Measurements from ENCODE around the gene ALG14. TPM values are rescaled to one million over a fixed set of nuclear protein-coding genes. Genes with fewer than 3 reads are reported as not detected.
"Not testable (repeated sequence)": the region's sequence is repeated elsewhere in the genome, so short reads cannot be mapped to it uniquely, and the experiment has no call there.

The ALG14 gene
- total RNA-seq, 2 experiments from 2014 or later = 2.6 to 2.8 TPM

- no peaks in the 10 kb centered on the region for H3K4me1 Mint-ChIP-seq
- ATAC-seq = no peak
- DNase-seq = no peak
- no peak overlapping the region for H3K4me3 Mint-ChIP-seq
- no peak overlapping the region for H3K27ac Mint-ChIP-seq
- no peaks in the 10 kb centered on the region for H3K9me3 Mint-ChIP-seq (ENCODE audit: low read depth)
- no peaks in the 10 kb centered on the region for H3K36me3 Mint-ChIP-seq
- no peaks in the 10 kb centered on the region for H3K27me3 Mint-ChIP-seq
- CTCF ChIA-PET = no interaction called here
These were observed 24.7 kb upstream of the ALG14 start for GRCh38 chr1:95097426-95097825.

GRCh38 chr1:95096218-95096841 lies 23.6 kb upstream of the ALG14 start:
- H3K36me3 Mint-ChIP-seq = no peaks in the 10 kb centered on the region
- H3K27me3 Mint-ChIP-seq = no peaks in the 10 kb centered on the region
- H3K4me1 Mint-ChIP-seq = no peaks in the 10 kb centered on the region
- H3K9me3 Mint-ChIP-seq (ENCODE audit: low read depth) = no peaks in the 10 kb centered on the region
- no peak for DNase-seq
- no peak overlapping the region for H3K4me3 Mint-ChIP-seq
- no peak for ATAC-seq
- CTCF ChIA-PET = no interaction called here
- no peak overlapping the region for H3K27ac Mint-ChIP-seq

- no peak for DNase-seq
- ATAC-seq = no peak
- no peaks in the 10 kb centered on the region for H3K27me3 Mint-ChIP-seq
- H3K4me1 Mint-ChIP-seq = no peaks in the 10 kb centered on the region
- H3K9me3 Mint-ChIP-seq (ENCODE audit: low read depth) = no peaks in the 10 kb centered on the region
- CTCF ChIA-PET = no interaction called here
- no peak overlapping the region for H3K4me3 Mint-ChIP-seq
- H3K36me3 Mint-ChIP-seq = no peaks in the 10 kb centered on the region
- H3K27ac Mint-ChIP-seq = no peak overlapping the region
These were observed 23.1 kb upstream of the ALG14 start for GRCh38 chr1:95095833-95096217.

- H3K9me3 Mint-ChIP-seq (ENCODE audit: low read depth) = no peaks in the 10 kb centered on the region
- H3K27me3 Mint-ChIP-seq = no peaks in the 10 kb centered on the region
- CTCF ChIA-PET = interaction anchor here (1.0 to 1.4 kb wide), 2 partner anchors 10 to 21 kb away, joined by 3 to 4 read pairs; no protein-coding TSS in a partner anchor
- no peak for DNase-seq
- H3K4me3 Mint-ChIP-seq = no peak overlapping the region
- no peaks in the 10 kb centered on the region for H3K4me1 Mint-ChIP-seq
- ATAC-seq = no peak
- H3K36me3 Mint-ChIP-seq = no peaks in the 10 kb centered on the region
- no peak overlapping the region for H3K27ac Mint-ChIP-seq
These were observed 22.2 kb upstream of the ALG14 start for GRCh38 chr1:95094923-95095322.

- no peak overlapping the region for H3K27ac Mint-ChIP-seq
- no peaks in the 10 kb centered on the region for H3K27me3 Mint-ChIP-seq
- H3K4me1 Mint-ChIP-seq = no peaks in the 10 kb centered on the region
- DNase-seq = no peak
- no peaks in the 10 kb centered on the region for H3K9me3 Mint-ChIP-seq (ENCODE audit: low read depth)
- no peak overlapping the region for H3K4me3 Mint-ChIP-seq
- CTCF ChIA-PET = no interaction called here
- no peak for ATAC-seq
- no peaks in the 10 kb centered on the region for H3K36me3 Mint-ChIP-seq
These were observed 20.5 kb upstream of the ALG14 start for GRCh38 chr1:95093296-95093695.

GRCh38 chr1:95092891-95093290 lies 20.1 kb upstream of the ALG14 start:
- ATAC-seq, CTCF ChIA-PET, H3K36me3 Mint-ChIP-seq: not testable (repeated sequence)

GRCh38 chr1:95091290-95091689 lies 18.5 kb upstream of the ALG14 start:
- H3K9me3 Mint-ChIP-seq (ENCODE audit: low read depth); CTCF ChIA-PET; H3K4me3 Mint-ChIP-seq; H3K27me3 Mint-ChIP-seq; H3K4me1 Mint-ChIP-seq; ATAC-seq; DNase-seq; H3K36me3 Mint-ChIP-seq; H3K27ac Mint-ChIP-seq: not testable (repeated sequence)

More at GRCh38 chr1:95092891-95093290, 20.1 kb upstream of the ALG14 start:
- not testable (repeated sequence) for H3K27me3 Mint-ChIP-seq; H3K4me3 Mint-ChIP-seq; H3K9me3 Mint-ChIP-seq (ENCODE audit: low read depth); H3K4me1 Mint-ChIP-seq; H3K27ac Mint-ChIP-seq; DNase-seq

- no peaks in the 10 kb centered on the region for H3K36me3 Mint-ChIP-seq
- peaks cover 8% of the 10 kb centered on the region for H3K27me3 Mint-ChIP-seq
- no peaks in the 10 kb centered on the region for H3K4me1 Mint-ChIP-seq
- ATAC-seq (no peak), DNase-seq (no peak)
- H3K9me3 Mint-ChIP-seq (ENCODE audit: low read depth) = no peaks in the 10 kb centered on the region
- no peak overlapping the region for H3K27ac Mint-ChIP-seq
- no peak overlapping the region for H3K4me3 Mint-ChIP-seq
- CTCF ChIA-PET = no interaction called here
These were observed 17.0 kb upstream of the ALG14 start for GRCh38 chr1:95089650-95090287.

- CTCF ChIA-PET = interaction anchor here (1.0 kb wide), 1 partner anchor 145 kb away, joined by 4 read pairs; the partner anchor contains the start of gene RWDD3
- H3K4me3 Mint-ChIP-seq = no peak overlapping the region
- no peaks in the 10 kb centered on the region for H3K9me3 Mint-ChIP-seq (ENCODE audit: low read depth)
- H3K27me3 Mint-ChIP-seq = peaks cover 16% of the 10 kb centered on the region
- H3K36me3 Mint-ChIP-seq = no peaks in the 10 kb centered on the region
- H3K4me1 Mint-ChIP-seq = no peaks in the 10 kb centered on the region
- no peak overlapping the region for H3K27ac Mint-ChIP-seq
- ATAC-seq = no peak
- DNase-seq = no peak
These were observed 15.6 kb upstream of the ALG14 start for GRCh38 chr1:95088303-95088702.

GRCh38 chr1:95086949-95087533 lies 14.3 kb upstream of the ALG14 start:
- no peak for DNase-seq
- no peaks in the 10 kb centered on the region for H3K4me1 Mint-ChIP-seq
- no peaks in the 10 kb centered on the region for H3K36me3 Mint-ChIP-seq
- H3K27ac Mint-ChIP-seq = no peak overlapping the region
- no peak for ATAC-seq
- CTCF ChIA-PET = no interaction called here
- peaks cover 18% of the 10 kb centered on the region for H3K27me3 Mint-ChIP-seq
- H3K9me3 Mint-ChIP-seq (ENCODE audit: low read depth) = no peaks in the 10 kb centered on the region
- H3K4me3 Mint-ChIP-seq = no peak overlapping the region

GRCh38 chr1:95085376-95085775 lies 12.6 kb upstream of the ALG14 start:
- CTCF ChIA-PET = interaction anchor here (0.6 to 3.7 kb wide), 9 partner anchors 9 to 612 kb away, joined by 3 to 23 read pairs (median 3); partner anchors contain the start of genes ALG14 and RWDD3

GRCh38 chr1:95084317-95085176 lies 11.8 kb upstream of the ALG14 start:
- Mint-ChIP-seq H3K4me3 (no peak overlapping the region), H3K27me3 (peaks cover 20% of the 10 kb centered on the region), H3K36me3 (no peaks in the 10 kb centered on the region), H3K4me1 (no peaks in the 10 kb centered on the region), H3K27ac (no peak overlapping the region), H3K9me3 (ENCODE audit: low read depth) (no peaks in the 10 kb centered on the region)
- CTCF ChIA-PET = interaction anchor here (0.6 to 3.7 kb wide), 12 partner anchors 10 to 611 kb away, joined by 3 to 23 read pairs (median 3); partner anchors contain the start of genes ALG14 and RWDD3
- DNase-seq (no peak), ATAC-seq (no peak)

More at GRCh38 chr1:95085376-95085775, 12.6 kb upstream of the ALG14 start:
- Mint-ChIP-seq H3K9me3 (ENCODE audit: low read depth) (no peaks in the 10 kb centered on the region), H3K27me3 (peaks cover 20% of the 10 kb centered on the region), H3K36me3 (no peaks in the 10 kb centered on the region), H3K27ac (no peak overlapping the region), H3K4me1 (no peaks in the 10 kb centered on the region), H3K4me3 (no peak overlapping the region)
- no peak for DNase-seq
- ATAC-seq = no peak

- H3K27me3 Mint-ChIP-seq = peaks cover 19% of the 10 kb centered on the region
- no peaks in the 10 kb centered on the region for H3K36me3 Mint-ChIP-seq
- no peaks in the 10 kb centered on the region for H3K4me1 Mint-ChIP-seq
- ATAC-seq = no peak
- DNase-seq = no peak
- H3K4me3 Mint-ChIP-seq = no peak overlapping the region
- CTCF ChIA-PET = interaction anchor here (1.5 kb wide), 1 partner anchor 153 kb away, joined by 3 read pairs; the partner anchor contains the start of gene RWDD3
- no peak overlapping the region for H3K27ac Mint-ChIP-seq
- no peaks in the 10 kb centered on the region for H3K9me3 Mint-ChIP-seq (ENCODE audit: low read depth)
These were observed 8.1 kb upstream of the ALG14 start for GRCh38 chr1:95080879-95081278.

All from activated CD8-positive, alpha-beta memory T cell treated with anti-CD3 and anti-CD28 coated beads, Interleukin-2, amount 10 ng/mL, durations not matched to agents 7 days and 5 days (primary cell).